WTC11 (cell line): ENCODE data around the gene SLC11A2.

ENCODE experiments used
- ESRRA ChIP-seq: sonication (generic); formaldehyde crosslinking; IDR thresholded peaks from 2 replicates; pipeline ENCODE4 v1.8.1; 2022; ENCODE audit warnings: mild to moderate bottlenecking, missing genetic modification reagents, borderline replicate concordance
- FOXP1 ChIP-seq: sonication (generic); formaldehyde crosslinking; IDR thresholded peaks from 2 replicates; pipeline ENCODE4 v1.8.0; 2022; ENCODE audit warnings: missing genetic modification reagents, mild to moderate bottlenecking, moderate library complexity, borderline replicate concordance
- NR3C1 ChIP-seq: sonication (generic); formaldehyde crosslinking; conservative IDR thresholded peaks from 2 replicates; pipeline ENCODE4 v1.8.1; 2023; ENCODE audit warnings: low read depth, mild to moderate bottlenecking, missing genetic modification reagents
- TEAD1 ChIP-seq: sonication (generic); formaldehyde crosslinking; IDR thresholded peaks from 2 replicates; pipeline ENCODE4 v1.8.0; 2022; ENCODE audit warnings: mild to moderate bottlenecking, missing genetic modification reagents
- ZNF219 ChIP-seq: sonication (generic); formaldehyde crosslinking; IDR thresholded peaks from 2 replicates; pipeline ENCODE4 v1.8.0; 2023; ENCODE audit warnings: missing genetic modification reagents, mild to moderate bottlenecking, borderline replicate concordance
- ZNF263 ChIP-seq: sonication (generic); formaldehyde crosslinking; IDR thresholded peaks from 2 replicates; pipeline ENCODE4 v1.8.1; 2022; ENCODE audit warnings: low read depth, mild to moderate bottlenecking, moderate library complexity, missing genetic modification reagents
- TF ChIP-seq, protein P1 (sequence below): fragments of 200-600 bp; IDR thresholded peaks from 2 replicates; pipeline ENCODE4 v1.8.0; 2022; ENCODE audit warnings: antibody characterized with exemption
- TF ChIP-seq, protein P2 (sequence below): sonication (generic); formaldehyde crosslinking; IDR thresholded peaks from 2 replicates; pipeline ENCODE4 v1.8.0; 2022; ENCODE audit warnings: mild to moderate bottlenecking, missing genetic modification reagents
- TF ChIP-seq, protein P3 (sequence below): sonication (generic); formaldehyde crosslinking; IDR thresholded peaks from 2 replicates; pipeline ENCODE4 v1.8.0; 2023; ENCODE audit warnings: missing genetic modification reagents
- TF ChIP-seq, protein P4 (sequence below): fragments of 250-450 bp; sonication (Bioruptor Pico); IDR thresholded peaks from 2 replicates; pipeline ENCODE4 v1.9.0; 2021; ENCODE audit warnings: mild to moderate bottlenecking, borderline replicate concordance
- TF ChIP-seq, protein P5 (sequence below): sonication (generic); formaldehyde crosslinking; conservative IDR thresholded peaks from 2 replicates; pipeline ENCODE4 v1.8.1; 2023; ENCODE audit warnings: mild to moderate bottlenecking, low read depth, missing genetic modification reagents, moderate library complexity

DNA sequence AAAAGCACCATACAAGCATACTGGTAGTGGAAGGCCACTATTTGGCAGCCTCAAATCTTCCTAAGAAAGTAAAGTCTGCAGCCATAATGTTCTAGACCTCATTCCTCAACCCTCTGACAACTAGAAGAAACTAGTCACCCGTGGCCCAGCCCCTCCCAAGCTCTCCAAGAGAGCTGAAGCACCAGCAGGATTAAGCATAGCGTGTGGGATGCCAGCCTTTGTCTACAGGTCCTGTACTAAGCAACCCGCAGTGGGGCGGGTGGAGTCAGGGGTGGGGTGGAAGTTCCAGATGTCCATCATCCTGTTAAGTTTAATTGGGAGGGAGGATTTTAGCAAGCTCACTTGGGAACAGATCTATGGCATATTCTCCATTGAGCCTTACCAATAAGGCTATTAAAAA, 14.2 kb downstream of the SLC11A2 start:
- TF ChIP-seq, protein P1, sequence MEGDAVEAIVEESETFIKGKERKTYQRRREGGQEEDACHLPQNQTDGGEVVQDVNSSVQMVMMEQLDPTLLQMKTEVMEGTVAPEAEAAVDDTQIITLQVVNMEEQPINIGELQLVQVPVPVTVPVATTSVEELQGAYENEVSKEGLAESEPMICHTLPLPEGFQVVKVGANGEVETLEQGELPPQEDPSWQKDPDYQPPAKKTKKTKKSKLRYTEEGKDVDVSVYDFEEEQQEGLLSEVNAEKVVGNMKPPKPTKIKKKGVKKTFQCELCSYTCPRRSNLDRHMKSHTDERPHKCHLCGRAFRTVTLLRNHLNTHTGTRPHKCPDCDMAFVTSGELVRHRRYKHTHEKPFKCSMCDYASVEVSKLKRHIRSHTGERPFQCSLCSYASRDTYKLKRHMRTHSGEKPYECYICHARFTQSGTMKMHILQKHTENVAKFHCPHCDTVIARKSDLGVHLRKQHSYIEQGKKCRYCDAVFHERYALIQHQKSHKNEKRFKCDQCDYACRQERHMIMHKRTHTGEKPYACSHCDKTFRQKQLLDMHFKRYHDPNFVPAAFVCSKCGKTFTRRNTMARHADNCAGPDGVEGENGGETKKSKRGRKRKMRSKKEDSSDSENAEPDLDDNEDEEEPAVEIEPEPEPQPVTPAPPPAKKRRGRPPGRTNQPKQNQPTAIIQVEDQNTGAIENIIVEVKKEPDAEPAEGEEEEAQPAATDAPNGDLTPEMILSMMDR, result no peak
- TF ChIP-seq, protein P2, sequence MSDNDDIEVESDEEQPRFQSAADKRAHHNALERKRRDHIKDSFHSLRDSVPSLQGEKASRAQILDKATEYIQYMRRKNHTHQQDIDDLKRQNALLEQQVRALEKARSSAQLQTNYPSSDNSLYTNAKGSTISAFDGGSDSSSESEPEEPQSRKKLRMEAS (CRISPR knock-in tag), result no peak
- TF ChIP-seq, protein P3, sequence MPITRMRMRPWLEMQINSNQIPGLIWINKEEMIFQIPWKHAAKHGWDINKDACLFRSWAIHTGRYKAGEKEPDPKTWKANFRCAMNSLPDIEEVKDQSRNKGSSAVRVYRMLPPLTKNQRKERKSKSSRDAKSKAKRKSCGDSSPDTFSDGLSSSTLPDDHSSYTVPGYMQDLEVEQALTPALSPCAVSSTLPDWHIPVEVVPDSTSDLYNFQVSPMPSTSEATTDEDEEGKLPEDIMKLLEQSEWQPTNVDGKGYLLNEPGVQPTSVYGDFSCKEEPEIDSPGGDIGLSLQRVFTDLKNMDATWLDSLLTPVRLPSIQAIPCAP, result no peak
- no peak for TF ChIP-seq ZNF263 (CRISPR knock-in tag)
- no peak for TF ChIP-seq TEAD1 (CRISPR knock-in tag)
- no peak for TF ChIP-seq NR3C1 (CRISPR knock-in tag)
- TF ChIP-seq, protein P4, sequence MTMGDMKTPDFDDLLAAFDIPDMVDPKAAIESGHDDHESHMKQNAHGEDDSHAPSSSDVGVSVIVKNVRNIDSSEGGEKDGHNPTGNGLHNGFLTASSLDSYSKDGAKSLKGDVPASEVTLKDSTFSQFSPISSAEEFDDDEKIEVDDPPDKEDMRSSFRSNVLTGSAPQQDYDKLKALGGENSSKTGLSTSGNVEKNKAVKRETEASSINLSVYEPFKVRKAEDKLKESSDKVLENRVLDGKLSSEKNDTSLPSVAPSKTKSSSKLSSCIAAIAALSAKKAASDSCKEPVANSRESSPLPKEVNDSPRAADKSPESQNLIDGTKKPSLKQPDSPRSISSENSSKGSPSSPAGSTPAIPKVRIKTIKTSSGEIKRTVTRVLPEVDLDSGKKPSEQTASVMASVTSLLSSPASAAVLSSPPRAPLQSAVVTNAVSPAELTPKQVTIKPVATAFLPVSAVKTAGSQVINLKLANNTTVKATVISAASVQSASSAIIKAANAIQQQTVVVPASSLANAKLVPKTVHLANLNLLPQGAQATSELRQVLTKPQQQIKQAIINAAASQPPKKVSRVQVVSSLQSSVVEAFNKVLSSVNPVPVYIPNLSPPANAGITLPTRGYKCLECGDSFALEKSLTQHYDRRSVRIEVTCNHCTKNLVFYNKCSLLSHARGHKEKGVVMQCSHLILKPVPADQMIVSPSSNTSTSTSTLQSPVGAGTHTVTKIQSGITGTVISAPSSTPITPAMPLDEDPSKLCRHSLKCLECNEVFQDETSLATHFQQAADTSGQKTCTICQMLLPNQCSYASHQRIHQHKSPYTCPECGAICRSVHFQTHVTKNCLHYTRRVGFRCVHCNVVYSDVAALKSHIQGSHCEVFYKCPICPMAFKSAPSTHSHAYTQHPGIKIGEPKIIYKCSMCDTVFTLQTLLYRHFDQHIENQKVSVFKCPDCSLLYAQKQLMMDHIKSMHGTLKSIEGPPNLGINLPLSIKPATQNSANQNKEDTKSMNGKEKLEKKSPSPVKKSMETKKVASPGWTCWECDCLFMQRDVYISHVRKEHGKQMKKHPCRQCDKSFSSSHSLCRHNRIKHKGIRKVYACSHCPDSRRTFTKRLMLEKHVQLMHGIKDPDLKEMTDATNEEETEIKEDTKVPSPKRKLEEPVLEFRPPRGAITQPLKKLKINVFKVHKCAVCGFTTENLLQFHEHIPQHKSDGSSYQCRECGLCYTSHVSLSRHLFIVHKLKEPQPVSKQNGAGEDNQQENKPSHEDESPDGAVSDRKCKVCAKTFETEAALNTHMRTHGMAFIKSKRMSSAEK (CRISPR knock-in tag), result no peak
- TF ChIP-seq ZNF219 (CRISPR knock-in tag), result no peak
- TF ChIP-seq ESRRA (CRISPR knock-in tag), result no peak
- TF ChIP-seq, protein P5, sequence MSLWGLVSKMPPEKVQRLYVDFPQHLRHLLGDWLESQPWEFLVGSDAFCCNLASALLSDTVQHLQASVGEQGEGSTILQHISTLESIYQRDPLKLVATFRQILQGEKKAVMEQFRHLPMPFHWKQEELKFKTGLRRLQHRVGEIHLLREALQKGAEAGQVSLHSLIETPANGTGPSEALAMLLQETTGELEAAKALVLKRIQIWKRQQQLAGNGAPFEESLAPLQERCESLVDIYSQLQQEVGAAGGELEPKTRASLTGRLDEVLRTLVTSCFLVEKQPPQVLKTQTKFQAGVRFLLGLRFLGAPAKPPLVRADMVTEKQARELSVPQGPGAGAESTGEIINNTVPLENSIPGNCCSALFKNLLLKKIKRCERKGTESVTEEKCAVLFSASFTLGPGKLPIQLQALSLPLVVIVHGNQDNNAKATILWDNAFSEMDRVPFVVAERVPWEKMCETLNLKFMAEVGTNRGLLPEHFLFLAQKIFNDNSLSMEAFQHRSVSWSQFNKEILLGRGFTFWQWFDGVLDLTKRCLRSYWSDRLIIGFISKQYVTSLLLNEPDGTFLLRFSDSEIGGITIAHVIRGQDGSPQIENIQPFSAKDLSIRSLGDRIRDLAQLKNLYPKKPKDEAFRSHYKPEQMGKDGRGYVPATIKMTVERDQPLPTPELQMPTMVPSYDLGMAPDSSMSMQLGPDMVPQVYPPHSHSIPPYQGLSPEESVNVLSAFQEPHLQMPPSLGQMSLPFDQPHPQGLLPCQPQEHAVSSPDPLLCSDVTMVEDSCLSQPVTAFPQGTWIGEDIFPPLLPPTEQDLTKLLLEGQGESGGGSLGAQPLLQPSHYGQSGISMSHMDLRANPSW (CRISPR knock-in tag), result no peak
- TF ChIP-seq FOXP1, result no peak
